ENCODE results near the gene ERBB2.
"Not testable (repeated sequence)": the region's sequence is repeated elsewhere in the genome, so short reads cannot be mapped to it uniquely, and the experiment has no call there.

- not testable (repeated sequence) for TF ChIP-seq CTCF (IDR thresholded peaks at IDR 0.05; ENCODE audit: low read length); EZH2 (optimal IDR thresholded peaks at IDR 0.05; ENCODE audit: low read depth, low read length); EZH2phosphoT487 (IDR thresholded peaks at IDR 0.05; ENCODE audit: low read length)
Measured at GRCh38 chr17:39748444-39749034, 48.7 kb downstream of the ERBB2 start.
